GM12878 (cell line): ENCODE results near the gene AKR1B15. TPM values are rescaled to one million over a fixed set of nuclear protein-coding genes. Genes with fewer than 3 reads are reported as not detected.

Source experiments
- ATAC-seq: fragments of 200-7000 bp; cut with Tn5 transposase; 3 replicates; pipeline ENCODE4 v1.9.1; 2020; ENCODE audit warnings: mild to moderate bottlenecking, moderate library complexity
- BruUV-seq: library from RNA; stranded (reverse); fragments of 400-500 nt; replicated peaks from 2 replicates; lab custom pipeline; 2021; lab: Mats Ljungman, UMichigan
- CTCF ChIA-PET: fragments of 300-600 bp; sonication (Branson Sonifier 250); formaldehyde crosslinking; extraction: SDS; loops from one replicate; lab custom pipeline; 2021; ENCODE audit warnings: inconsistent platforms; lab: Yijun Ruan, JAX
- POLR2A ChIA-PET: fragments of 350-600 bp; formaldehyde crosslinking; extraction: SDS; loops from one replicate; lab custom pipeline; 2021; ENCODE audit warnings: inconsistent platforms; lab: Charles Lee
- RAD21 ChIA-PET: fragments of 300-600 bp; sonication (Branson Sonifier 250); formaldehyde crosslinking; loops from one replicate; lab custom pipeline; 2023; ENCODE audit warnings: antibody characterized with exemption; ENCODE audit not compliant: unreplicated experiment; lab: Charles Lee
- SMC1A ChIA-PET: fragments of 300-600 bp; sonication (Branson Sonifier 250); formaldehyde crosslinking; loops from one replicate; lab custom pipeline; 2023; ENCODE audit not compliant: unreplicated experiment, uncharacterized antibody; lab: Charles Lee
- DNase-seq: peaks from one replicate; pipeline ENCODE4 v3.0.0-alpha.2; 2011; ENCODE audit warnings: low read depth, low spot score
- FAIRE-seq: peaks from 3 replicates; lab custom pipeline; 2011; peaks lifted over from hg19 to GRCh38; lab: Jason Lieb, UNC
- H2AFZ ChIP-seq: 2 replicates; pipeline ENCODE4 v1.6.0; 2011; ENCODE audit warnings: low read depth, low read length, control low read depth; ENCODE audit not compliant: control insufficient read depth
- H3K27ac ChIP-seq: 2 replicates; pipeline ENCODE4 v1.5.1; 2011; ENCODE audit warnings: control low read depth; ENCODE audit not compliant: control insufficient read depth, insufficient read depth
- H3K27me3 ChIP-seq, 2 experiments: replicated peaks in 1 of 2; 2 replicates each; pipeline versions ENCODE4 v1.6.0 to v1.6.1; 2011; ENCODE audit warnings: low read length in 1 of 2; ENCODE audit not compliant: control insufficient read depth in 2 of 2, insufficient read depth in 2 of 2
- H3K36me3 ChIP-seq, 2 experiments: 2 replicates each; pipeline ENCODE4 v1.5.1; 2011; ENCODE audit warnings: low read length in 1 of 2; ENCODE audit not compliant: control insufficient read depth in 2 of 2, insufficient read depth in 2 of 2
- H3K4me1 ChIP-seq: 2 replicates; pipeline ENCODE4 v1.6.1; 2011; ENCODE audit warnings: mild to moderate bottlenecking, low read length, moderate library complexity, mixed read lengths; ENCODE audit not compliant: control insufficient read depth, insufficient read depth
- H3K4me2 ChIP-seq: 2 replicates; pipeline ENCODE4 v1.6.0; 2011; ENCODE audit warnings: control low read depth; ENCODE audit not compliant: control insufficient read depth, insufficient read depth
- H3K4me3 ChIP-seq: fragments of 200-600 bp; sonication (generic); 2 replicates; pipeline ENCODE4 v1.5.1; 2016
- H3K79me2 ChIP-seq: 2 replicates; pipeline ENCODE4 v1.6.0; 2011; ENCODE audit warnings: low read length; ENCODE audit not compliant: control insufficient read depth, insufficient read depth
- H3K9ac ChIP-seq: 2 replicates; pipeline ENCODE4 v1.8.0; 2011; ENCODE audit warnings: low read length, control low read depth, mixed read lengths; ENCODE audit not compliant: control insufficient read depth, insufficient read depth
- H3K9me3 ChIP-seq: replicated peaks from 3 replicates; pipeline ENCODE4 v1.5.1; 2011; ENCODE audit warnings: mild to moderate bottlenecking, low read length; ENCODE audit not compliant: control insufficient read depth, insufficient read depth
- H4K20me1 ChIP-seq: 2 replicates; pipeline ENCODE4 v1.6.0; 2011; ENCODE audit not compliant: control insufficient read depth, insufficient read depth
- BACH1 ChIP-seq: fragments of 450-650 bp; IDR thresholded peaks from 2 replicates; pipeline ENCODE4 v1.6.1; 2017; ENCODE audit warnings: mild to moderate bottlenecking, borderline replicate concordance
- BRCA1 ChIP-seq: IDR thresholded peaks from 2 replicates; pipeline ENCODE4 v1.6.1; 2011; ENCODE audit warnings: low read depth, low read length, improper control_type of control experiment
- CHD4 ChIP-seq: fragments of 200-600 bp; sonication (generic); IDR thresholded peaks from 2 replicates; pipeline ENCODE4 v1.6.1; 2016; ENCODE audit warnings: mild to moderate bottlenecking
- FOXM1 ChIP-seq: IDR thresholded peaks from 2 replicates; pipeline ENCODE4 v1.6.1; 2012; ENCODE audit warnings: low read depth, mild to moderate bottlenecking, inconsistent platforms, low read length, moderate library complexity
- HSF1 ChIP-seq: fragments of 150-350 bp; IDR thresholded peaks from 2 replicates; pipeline ENCODE4 v1.6.1; 2014; ENCODE audit warnings: mild to moderate bottlenecking, low read depth, low read length
- PKNOX1 ChIP-seq: fragments of 450-650 bp; IDR thresholded peaks from 2 replicates; pipeline ENCODE4 v1.6.1; 2016; ENCODE audit warnings: mild to moderate bottlenecking
- PML ChIP-seq: IDR thresholded peaks from 2 replicates; pipeline ENCODE4 v1.6.1; 2012; ENCODE audit warnings: low read length, inconsistent platforms
- RUNX3 ChIP-seq: IDR thresholded peaks from 2 replicates; pipeline ENCODE4 v1.6.1; 2012; ENCODE audit warnings: low read length, inconsistent platforms
- SUPT20H ChIP-seq: IDR thresholded peaks from 2 replicates; pipeline ENCODE4 v1.6.1; 2011; ENCODE audit warnings: low read depth, mild to moderate bottlenecking, low read length, moderate library complexity, borderline replicate concordance; ENCODE audit not compliant: control insufficient read depth
- TAF1 ChIP-seq: IDR thresholded peaks from 2 replicates; pipeline ENCODE4 v1.6.1; 2011; ENCODE audit warnings: mild to moderate bottlenecking, low read depth, low read length, borderline replicate concordance
- YY1 ChIP-seq: IDR thresholded peaks from 2 replicates; pipeline ENCODE4 v1.6.1; 2011; ENCODE audit warnings: low read depth, mild to moderate bottlenecking, low read length
- ZNF384 ChIP-seq: IDR thresholded peaks from 2 replicates; pipeline ENCODE4 v1.6.1; 2012; ENCODE audit warnings: low read depth, mild to moderate bottlenecking, low read length, improper control_type of control experiment, borderline replicate concordance
- ZNF622 ChIP-seq: fragments of 450-650 bp; IDR thresholded peaks from 2 replicates; pipeline ENCODE4 v1.6.1; 2017; ENCODE audit warnings: mild to moderate bottlenecking, inconsistent platforms
- WGBS: methylation state at CpG from one replicate; pipeline ENCODE4 v1.1.6; 2016; ENCODE audit warnings: low lambda C conversion rate; ENCODE audit not compliant: insufficient replicate concordance, insufficient coverage; ENCODE audit errors: missing lambda C conversion rate; 5-methylcytosine and 5-hydroxymethylcytosine counted together
- in situ Hi-C: fragments of 300-500 bp; cut with MboI; formaldehyde crosslinking; loops from 9 replicates; pipeline ENCODE4 v1.14.3; 2018; ENCODE audit warnings: mixed read lengths
- intact Hi-C: fragments of 100-400 bp; cut with micrococcal nuclease; formaldehyde crosslinking; loops from one replicate; pipeline ENCODE4 v1.14.2; 2022; ENCODE audit not compliant: unreplicated experiment
- polyA plus RNA-seq, 11 experiments: library from polyadenylated mRNA; depleted of rRNA in 4 of 11; unstranded in 6 of 11; stranded (reverse) in 5 of 11; fragments of >200 nt; fragmentation: Nextera tagmentation in 4 of 11; fragmentation: Illumina TruSeq in 1 of 11; extraction: Ambion mirVana in 4 of 11; extraction: Trizol in 1 of 11; gene quantifications; 1 replicate in 1 of 11; 2 replicates in 10 of 11; pipeline versions ENCODE4 v1.2.1 to v1.2.3, GENCODE V29; 2011 to 2016; ENCODE audit warnings: inconsistent platforms in 2 of 11, missing spikeins in 2 of 11, low read depth in 1 of 11
- total RNA-seq, 4 experiments: library from RNA; depleted of rRNA in 3 of 4; stranded (reverse); fragments of >200 nt in 3 of 4; fragmentation: Illumina TruSeq in 1 of 4; extraction: Trizol in 1 of 4; gene quantifications; 2 replicates each; pipeline versions ENCODE4 v1.2.1 to v1.2.3, GENCODE V29; 2013 to 2021
- TF ChIP-seq, protein P1 (sequence below): IDR thresholded peaks from 2 replicates; pipeline ENCODE4 v1.6.1; 2012; ENCODE audit warnings: low read depth, low read length, improper control_type of control experiment

Gene AKR1B15
- total and polyA plus RNA-seq, 10 of the 15 experiments (the other 5 are each of a cell fraction or from before 2014, with no cell fraction given): 0.06 TPM; not detected in 9

- no peak for FAIRE-seq
- TF ChIP-seq FOXM1: no peak
- TF ChIP-seq BACH1: no peak
- TF ChIP-seq ZNF384: no peak
- no peak for TF ChIP-seq TAF1
- no peak for TF ChIP-seq CHD4
- TF ChIP-seq PKNOX1: no peak
- no peak for TF ChIP-seq YY1
- TF ChIP-seq HSF1: no peak
- TF ChIP-seq, protein P1, sequence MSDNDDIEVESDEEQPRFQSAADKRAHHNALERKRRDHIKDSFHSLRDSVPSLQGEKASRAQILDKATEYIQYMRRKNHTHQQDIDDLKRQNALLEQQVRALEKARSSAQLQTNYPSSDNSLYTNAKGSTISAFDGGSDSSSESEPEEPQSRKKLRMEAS: no peak
- no peak for TF ChIP-seq RUNX3
- TF ChIP-seq ZNF622: no peak
- TF ChIP-seq SUPT20H: no peak
- TF ChIP-seq BRCA1: no peak
- no peak for TF ChIP-seq PML
- TF ChIP-seq, all 136 proteins: peak for 0
- POLR2A ChIA-PET: no interaction called here
- no peaks in the 10 kb centered on the region for H3K79me2 ChIP-seq
- CTCF ChIA-PET: interaction anchor here (1.2 kb wide), 1 partner anchor 31 kb away, joined by 3 read pairs; no protein-coding TSS in a partner anchor
- no peaks in the 10 kb centered on the region for H3K27me3 ChIP-seq
- WGBS: 98% methylated on average over 4 of the region's 4 CpGs
- no peaks in the 10 kb centered on the region for H4K20me1 ChIP-seq
- no TSS peak for BruUV-seq
- RAD21 ChIA-PET: no interaction called here
- H3K9me3 ChIP-seq: no peaks in the 10 kb centered on the region
- H2AFZ ChIP-seq: no peak overlapping the region
- H3K27ac ChIP-seq: no peak overlapping the region
- H3K4me3 ChIP-seq: no peak overlapping the region
- intact Hi-C loops: loop anchor here (5.0 kb wide), 1 partner anchor 33 kb away; no protein-coding TSS in a partner anchor
- H3K36me3 ChIP-seq: no peaks in the 10 kb centered on the region
- ATAC-seq: no peak
- no peak overlapping the region for H3K4me2 ChIP-seq
- SMC1A ChIA-PET: interaction anchor here (1.3 kb wide), 1 partner anchor 112 kb away, joined by 3 read pairs; no protein-coding TSS in a partner anchor
- in situ Hi-C loops: no loop called here
- H3K4me1 ChIP-seq: peaks cover 21% of the 10 kb centered on the region
- no peak overlapping the region for H3K9ac ChIP-seq
- no peak for DNase-seq
Measured at GRCh38 chr7:134545380-134545779, 3.5 kb upstream of the AKR1B15 start.
